Panc1 (cell line): ENCODE results near the gene STEAP3. TPM values are rescaled to one million over a fixed set of nuclear protein-coding genes. Genes with fewer than 3 reads are reported as not detected.

Experiments
- ATAC-seq: fragments of 200-7000 bp; cut with Tn5 transposase; 2 replicates; pipeline ENCODE4 v1.9.1; 2020; ENCODE audit warnings: mild to moderate bottlenecking, moderate library complexity
- BruUV-seq: library from RNA; stranded (reverse); fragments of 400-500 nt; replicated peaks from 2 replicates; lab custom pipeline; 2021; lab: Mats Ljungman, UMichigan
- CTCF ChIA-PET: fragments of 300-600 bp; sonication (Branson Sonifier 250); formaldehyde crosslinking; loops from one replicate; lab custom pipeline; 2022; ENCODE audit warnings: antibody characterized with exemption; lab: Charles Lee
- POLR2A ChIA-PET: fragments of 300-600 bp; sonication (Branson Sonifier 250); formaldehyde crosslinking; loops from one replicate; lab custom pipeline; 2022; ENCODE audit warnings: antibody characterized with exemption; lab: Charles Lee
- DNase-seq: peaks from one replicate; pipeline ENCODE4 v3.0.0-alpha.2; 2010; ENCODE audit warnings: low read depth, low spot score
- H3K27ac ChIP-seq: 2 replicates; pipeline ENCODE4 v1.5.1; 2011; ENCODE audit warnings: mild to moderate bottlenecking, low read length, inconsistent platforms
- H3K27me3 ChIP-seq: fragments of 200-500 bp; sonication (Bioruptor generic); 2 replicates; pipeline ENCODE4 v1.6.0; 2014; ENCODE audit warnings: low read length, inconsistent platforms; ENCODE audit not compliant: control insufficient read depth, insufficient read depth
- H3K36me3 ChIP-seq: fragments of 200-500 bp; sonication (Bioruptor generic); 2 replicates; pipeline ENCODE4 v1.5.1; 2014; ENCODE audit warnings: inconsistent platforms, mild to moderate bottlenecking, low read length, moderate library complexity; ENCODE audit not compliant: control insufficient read depth, insufficient read depth
- H3K4me1 ChIP-seq: 2 replicates; pipeline ENCODE4 v1.5.1; 2011; ENCODE audit warnings: inconsistent platforms, mild to moderate bottlenecking, low read length, moderate library complexity; ENCODE audit not compliant: control insufficient read depth, insufficient read depth
- H3K4me3 ChIP-seq, 2 experiments: 2 replicates each; pipeline ENCODE4 v1.5.1; 2011 to 2012; ENCODE audit warnings: low read depth in 2 of 2, low read length in 2 of 2, mild to moderate bottlenecking in 2 of 2, inconsistent platforms in 1 of 2, moderate library complexity in 1 of 2
- H3K9me3 ChIP-seq: fragments of 200-500 bp; sonication (Bioruptor generic); 2 replicates; pipeline ENCODE4 v1.5.1; 2014; ENCODE audit warnings: low read depth, mild to moderate bottlenecking, inconsistent platforms, low read length, moderate library complexity; ENCODE audit not compliant: control insufficient read depth, insufficient read depth
- POLR2AphosphoS5 ChIP-seq: IDR thresholded peaks from 2 replicates; pipeline ENCODE4 v1.6.1; 2012; ENCODE audit warnings: mild to moderate bottlenecking, low read depth, low read length, moderate library complexity
- REST ChIP-seq, 2 experiments: IDR thresholded peaks; 2 replicates each; pipeline ENCODE4 v1.6.1; 2011 to 2012; ENCODE audit warnings: low read depth in 2 of 2, control low read depth in 1 of 2, low read length in 1 of 2, mild to moderate bottlenecking in 1 of 2, moderate library complexity in 1 of 2; ENCODE audit not compliant: insufficient read depth in 1 of 2
- SIN3A ChIP-seq: IDR thresholded peaks from 2 replicates; pipeline ENCODE4 v1.6.1; 2012; ENCODE audit warnings: low read depth, mild to moderate bottlenecking, low read length, moderate library complexity, borderline replicate concordance; ENCODE audit not compliant: insufficient read depth
- TCF7L2 ChIP-seq: IDR thresholded peaks from 2 replicates; pipeline ENCODE4 v1.6.1; 2011; ENCODE audit warnings: mild to moderate bottlenecking, low read depth, low read length, inconsistent platforms
- in situ Hi-C: cut with HindIII; loops from 2 replicates; pipeline ENCODE4 v1.10.0; 2016; ENCODE audit warnings: low sequenced_read_pairs, low pct_unique_long_range_greater_than_20kb
- intact Hi-C: fragments of 100-400 bp; cut with micrococcal nuclease; formaldehyde crosslinking; loops from one replicate; pipeline ENCODE4 v1.10.0; 2022; ENCODE audit not compliant: unreplicated experiment
- total RNA-seq: library from RNA; stranded (reverse); gene quantifications from one replicate; pipeline ENCODE4 v1.2.1, GENCODE V29; 2021; ENCODE audit not compliant: unreplicated experiment
- TF ChIP-seq, protein P1 (sequence below): fragments of 450-650 bp; IDR thresholded peaks from 2 replicates; pipeline ENCODE4 v1.5.1; 2017; ENCODE audit warnings: mild to moderate bottlenecking

STEAP3 gene
- total RNA-seq, 1 experiment from 2014 or later = 44.8 TPM

- ATAC-seq (peak; percentile 97), DNase-seq (no peak)
- TF ChIP-seq, protein P1, sequence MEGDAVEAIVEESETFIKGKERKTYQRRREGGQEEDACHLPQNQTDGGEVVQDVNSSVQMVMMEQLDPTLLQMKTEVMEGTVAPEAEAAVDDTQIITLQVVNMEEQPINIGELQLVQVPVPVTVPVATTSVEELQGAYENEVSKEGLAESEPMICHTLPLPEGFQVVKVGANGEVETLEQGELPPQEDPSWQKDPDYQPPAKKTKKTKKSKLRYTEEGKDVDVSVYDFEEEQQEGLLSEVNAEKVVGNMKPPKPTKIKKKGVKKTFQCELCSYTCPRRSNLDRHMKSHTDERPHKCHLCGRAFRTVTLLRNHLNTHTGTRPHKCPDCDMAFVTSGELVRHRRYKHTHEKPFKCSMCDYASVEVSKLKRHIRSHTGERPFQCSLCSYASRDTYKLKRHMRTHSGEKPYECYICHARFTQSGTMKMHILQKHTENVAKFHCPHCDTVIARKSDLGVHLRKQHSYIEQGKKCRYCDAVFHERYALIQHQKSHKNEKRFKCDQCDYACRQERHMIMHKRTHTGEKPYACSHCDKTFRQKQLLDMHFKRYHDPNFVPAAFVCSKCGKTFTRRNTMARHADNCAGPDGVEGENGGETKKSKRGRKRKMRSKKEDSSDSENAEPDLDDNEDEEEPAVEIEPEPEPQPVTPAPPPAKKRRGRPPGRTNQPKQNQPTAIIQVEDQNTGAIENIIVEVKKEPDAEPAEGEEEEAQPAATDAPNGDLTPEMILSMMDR = peak; percentile 96
- TF ChIP-seq SIN3A = no peak
- H3K4me3 ChIP-seq = peak overlapping the region in 1 of 2 experiments; percentile 18; a peak in 2 of 4 replicates
- in situ Hi-C loops (no loop called here), intact Hi-C loops (loop anchor here (1.0 to 5.0 kb wide), 3 partner anchors 148 to 292 kb away; no protein-coding TSS in a partner anchor)
- H3K36me3 ChIP-seq = no peaks in the 10 kb centered on the region
- no TSS peak for BruUV-seq
- no peak overlapping the region for H3K27ac ChIP-seq
- no peaks in the 10 kb centered on the region for H3K27me3 ChIP-seq
- POLR2A ChIA-PET = no interaction called here
- H3K4me1 ChIP-seq = no peaks in the 10 kb centered on the region; the same call in 1 of the 2 replicates
- no peaks in the 10 kb centered on the region for H3K9me3 ChIP-seq
- CTCF ChIA-PET = interaction anchor here (0.7 kb wide), 1 partner anchor 163 kb away, joined by 3 read pairs; no protein-coding TSS in a partner anchor
These were observed 49.2 kb upstream of the STEAP3 start for GRCh38 chr2:119174216-119174992.

GRCh38 chr2:119174993-119175347 lies 48.7 kb upstream of the STEAP3 start:
- H3K27me3 ChIP-seq = no peaks in the 10 kb centered on the region
- ATAC-seq = no peak; the same call in 1 of the 2 replicates
- no peak overlapping the region for H3K27ac ChIP-seq
- no peaks in the 10 kb centered on the region for H3K36me3 ChIP-seq
- POLR2A ChIA-PET = no interaction called here
- no peaks in the 10 kb centered on the region; the same call in 1 of the 2 replicates for H3K4me1 ChIP-seq
- TF ChIP-seq, protein P1 = no peak
- no peak for TF ChIP-seq SIN3A
- no peak for DNase-seq
- peak overlapping the region in 1 of 2 experiments; percentile 18; a peak in 1 of 4 replicates for H3K4me3 ChIP-seq
- H3K9me3 ChIP-seq = no peaks in the 10 kb centered on the region
- in situ Hi-C loops (no loop called here), intact Hi-C loops (loop anchor here (1.0 to 5.0 kb wide), 3 partner anchors 149 to 293 kb away; no protein-coding TSS in a partner anchor)
- no TSS peak for BruUV-seq
- CTCF ChIA-PET = no interaction called here

DNA sequence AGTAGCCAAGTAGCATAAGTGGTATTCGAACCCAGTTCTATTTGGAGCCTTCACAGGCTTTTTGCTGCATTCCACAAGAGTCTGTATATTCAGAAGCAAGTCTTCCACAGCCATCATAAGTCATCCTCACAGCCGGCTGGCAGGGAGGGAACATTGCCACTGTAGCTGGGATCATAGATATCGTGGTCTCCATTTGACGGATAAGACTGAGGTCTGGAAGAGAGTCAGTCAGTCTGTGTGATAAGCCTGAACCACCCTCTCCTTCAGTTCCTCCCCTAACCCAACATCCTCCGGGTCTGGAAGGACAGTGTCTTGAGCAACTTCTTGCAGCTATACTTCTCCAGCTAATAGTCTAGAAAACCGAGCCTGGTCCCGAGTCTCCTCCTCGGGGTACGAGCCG lies 48.1 kb upstream of the STEAP3 start:
- in situ Hi-C loops = no loop called here
- BruUV-seq = no TSS peak

More for the DNA sequence above, 48.1 kb upstream of the STEAP3 start:
- no peak for DNase-seq
- no peak for ATAC-seq
- Histone ChIP-seq H3K36me3 (no peaks in the 10 kb centered on the region), H3K4me3 (no peak overlapping the region), H3K27ac (no peak overlapping the region), H3K9me3 (no peaks in the 10 kb centered on the region), H3K27me3 (no peaks in the 10 kb centered on the region), H3K4me1 (no peaks in the 10 kb centered on the region; the same call in 1 of the 2 replicates)
- TF ChIP-seq POLR2AphosphoS5 (no peak), SIN3A (no peak), TCF7L2 (no peak), REST (IDR thresholded peaks at IDR 0.05; ENCODE audit: insufficient read depth in 1 of 2, low read depth in 2 of 2, low read length in 1 of 2) (no peak)
- TF ChIP-seq, protein P1 = no peak
- CTCF ChIA-PET = interaction anchor here (0.6 kb wide), 1 partner anchor 25 kb away, joined by 3 read pairs; no protein-coding TSS in a partner anchor
- POLR2A ChIA-PET = no interaction called here
- intact Hi-C loops = no loop called here
